Measurements from ENCODE around the gene TRMT2B.
"Not testable (repeated sequence)": the region's sequence is repeated elsewhere in the genome, so short reads cannot be mapped to it uniquely, and the experiment has no call there.

The TRMT2B gene

DNA sequence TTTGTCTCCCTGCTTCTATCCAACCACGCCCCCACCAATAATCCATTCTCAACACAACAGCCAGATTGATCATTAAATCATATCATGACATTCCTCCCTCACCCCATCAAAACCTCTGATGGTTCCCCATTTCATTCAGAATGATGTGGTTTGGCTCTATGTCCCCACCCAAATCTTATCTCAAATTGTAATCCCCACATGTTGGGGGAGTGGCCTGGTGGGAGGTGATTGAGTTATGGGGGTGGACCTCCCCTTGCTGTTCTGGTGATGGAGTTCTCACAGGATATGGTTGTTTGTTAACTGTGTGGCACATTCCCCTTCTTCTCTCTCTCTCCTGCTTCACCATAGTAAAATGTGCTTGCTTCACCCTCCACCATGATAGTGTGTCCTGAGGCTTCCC is 23.3 kb downstream of the TRMT2B start:
- no peak overlapping the region for H3K4ac ChIP-seq (ENCODE audit: low read depth, low read length)
- no peak overlapping the region for H2BK12ac ChIP-seq (ENCODE audit: low read length)
- no peaks in the 10 kb centered on the region for H3K27me3 ChIP-seq (ENCODE audit: insufficient read depth, low read length)
- no peak overlapping the region for H2AK5ac ChIP-seq (ENCODE audit: low read length)
- H4K12ac ChIP-seq (ENCODE audit: low read depth, low read length): no peak overlapping the region
- no peaks in the 10 kb centered on the region for H3K4me1 ChIP-seq (ENCODE audit: control insufficient read depth in 1 of 2, insufficient read depth in 2 of 2, low read length in 2 of 2)
- H2BK5ac ChIP-seq (ENCODE audit: low read depth, low read length, poor library complexity): no peak overlapping the region
- H3K79me2 ChIP-seq (ENCODE audit: control insufficient read depth, insufficient read depth, low read length, poor library complexity): no peaks in the 10 kb centered on the region
- H2AFZ ChIP-seq (ENCODE audit: insufficient read depth, low read length, poor library complexity): no peak overlapping the region
- H2BK120ac ChIP-seq (ENCODE audit: insufficient read depth, low read length, poor library complexity): no peak overlapping the region
- WGBS (ENCODE audit: extremely low coverage, insufficient coverage, insufficient read length): no CpG with 5 or more reads among the region's 1 CpG
- H3K79me1 ChIP-seq (ENCODE audit: low read length): no peaks in the 10 kb centered on the region
- no peak overlapping the region for H3K27ac ChIP-seq (ENCODE audit: low read depth, low read length)
- H3K9me3 ChIP-seq (ENCODE audit: insufficient read depth, low read depth, low read length): no peaks in the 10 kb centered on the region
- no peak overlapping the region for H4K91ac ChIP-seq (ENCODE audit: low read depth, low read length)
- H3K4me2 ChIP-seq (ENCODE audit: low read length): no peak overlapping the region
- no peak overlapping the region for H3K14ac ChIP-seq (ENCODE audit: low read length)
- H3K9ac ChIP-seq (ENCODE audit: low read length): no peak overlapping the region
- no peak overlapping the region for H3K4me3 ChIP-seq (ENCODE audit: low read depth, low read length)
- no peak overlapping the region for H3K23ac ChIP-seq (ENCODE audit: low read length)
- no peak for DNase-seq
- no peak overlapping the region for H4K8ac ChIP-seq (ENCODE audit: low read depth, low read length)
- no peak overlapping the region for H3K18ac ChIP-seq (ENCODE audit: low read length)
- peaks cover 1 to 3% of the 10 kb centered on the region in 2 experiments for H3K36me3 ChIP-seq (ENCODE audit: control insufficient read depth in 1 of 2, insufficient read depth in 2 of 2, low read length in 2 of 2)

DNA sequence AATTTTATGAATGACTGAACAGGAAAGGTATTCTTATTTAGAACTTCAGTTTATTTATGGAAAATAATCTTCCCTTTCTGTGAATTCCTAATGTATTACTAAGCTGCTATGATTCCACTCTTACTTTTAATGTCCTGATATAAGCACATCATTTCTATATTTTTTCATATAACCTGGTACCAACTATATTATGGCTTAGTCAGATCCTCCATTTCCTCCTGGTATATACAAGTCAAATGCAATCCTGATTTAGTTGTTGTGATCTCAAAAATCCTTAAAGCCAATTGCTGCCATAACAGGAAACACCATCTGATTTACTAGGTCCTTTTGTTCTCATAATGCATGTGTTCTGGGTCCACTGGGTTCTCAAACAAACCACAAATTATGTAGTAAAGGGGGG is 26.8 kb downstream of the TRMT2B start:
- Histone ChIP-seq H3K14ac (ENCODE audit: low read length) (no peak overlapping the region), H3K27me3 (ENCODE audit: insufficient read depth, low read length) (no peaks in the 10 kb centered on the region), H3K79me1 (ENCODE audit: low read length) (no peaks in the 10 kb centered on the region), H3K4ac (ENCODE audit: low read depth, low read length) (no peak overlapping the region), H4K12ac (ENCODE audit: low read depth, low read length) (no peak overlapping the region), H3K4me2 (ENCODE audit: low read length) (no peak overlapping the region), H2BK120ac (ENCODE audit: insufficient read depth, low read length, poor library complexity) (no peak overlapping the region), H3K4me1 (ENCODE audit: control insufficient read depth in 1 of 2, insufficient read depth in 2 of 2, low read length in 2 of 2) (no peaks in the 10 kb centered on the region), H4K91ac (ENCODE audit: low read depth, low read length) (no peak overlapping the region), H3K18ac (ENCODE audit: low read length) (no peak overlapping the region), H3K23ac (ENCODE audit: low read length) (no peak overlapping the region), H3K79me2 (ENCODE audit: control insufficient read depth, insufficient read depth, low read length, poor library complexity) (no peaks in the 10 kb centered on the region), H3K36me3 (ENCODE audit: control insufficient read depth in 1 of 2, insufficient read depth in 2 of 2, low read length in 2 of 2) (peaks cover 6 to 13% of the 10 kb centered on the region in 2 experiments), H3K4me3 (ENCODE audit: low read depth, low read length) (no peak overlapping the region), H3K9me3 (ENCODE audit: insufficient read depth, low read depth, low read length) (no peaks in the 10 kb centered on the region), H3K9ac (ENCODE audit: low read length) (no peak overlapping the region), H2AK5ac (ENCODE audit: low read length) (no peak overlapping the region), H2BK5ac (ENCODE audit: low read depth, low read length, poor library complexity) (no peak overlapping the region), H3K27ac (ENCODE audit: low read depth, low read length) (no peak overlapping the region), H2AFZ (ENCODE audit: insufficient read depth, low read length, poor library complexity) (no peak overlapping the region), H4K8ac (ENCODE audit: low read depth, low read length) (no peak overlapping the region), H2BK12ac (ENCODE audit: low read length) (no peak overlapping the region)
- no peak for DNase-seq

DNA sequence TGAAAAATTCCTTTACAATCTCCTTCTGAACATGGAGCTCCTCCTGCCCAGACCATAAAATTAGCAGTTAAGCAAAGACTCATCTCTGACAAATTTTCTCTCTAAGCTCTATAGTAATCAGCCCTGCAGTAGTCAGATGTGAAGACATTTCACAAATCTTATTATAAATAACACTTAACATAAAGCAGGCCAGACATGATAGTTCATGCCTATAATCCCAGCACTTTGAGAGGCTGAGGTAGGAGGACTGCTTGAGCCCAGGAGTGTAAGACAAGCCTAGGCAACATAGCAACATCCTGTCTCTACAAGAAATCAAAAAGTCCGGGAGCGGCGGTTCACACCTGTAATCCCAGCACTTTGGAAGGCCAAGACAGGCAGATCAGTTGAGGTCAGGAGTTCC is 29.9 kb downstream of the TRMT2B start:
- Histone ChIP-seq H3K14ac (ENCODE audit: low read length) (no peak overlapping the region), H3K4me3 (ENCODE audit: low read depth, low read length) (no peak overlapping the region), H2AFZ (ENCODE audit: insufficient read depth, low read length, poor library complexity) (no peak overlapping the region), H2BK5ac (ENCODE audit: low read depth, low read length, poor library complexity) (no peak overlapping the region), H3K9me3 (ENCODE audit: insufficient read depth, low read depth, low read length) (no peaks in the 10 kb centered on the region), H3K27ac (ENCODE audit: low read depth, low read length) (no peak overlapping the region), H3K36me3 (ENCODE audit: control insufficient read depth in 1 of 2, insufficient read depth in 2 of 2, low read length in 2 of 2) (peaks cover 10 to 16% of the 10 kb centered on the region in 2 experiments), H3K23ac (ENCODE audit: low read length) (no peak overlapping the region), H2BK12ac (ENCODE audit: low read length) (no peak overlapping the region), H2BK120ac (ENCODE audit: insufficient read depth, low read length, poor library complexity) (no peak overlapping the region), H3K9ac (ENCODE audit: low read length) (no peak overlapping the region), H3K27me3 (ENCODE audit: insufficient read depth, low read length) (no peaks in the 10 kb centered on the region), H3K79me1 (ENCODE audit: low read length) (no peaks in the 10 kb centered on the region), H3K4me1 (ENCODE audit: control insufficient read depth in 1 of 2, insufficient read depth in 2 of 2, low read length in 2 of 2) (no peaks in the 10 kb centered on the region), H3K18ac (ENCODE audit: low read length) (no peak overlapping the region), H3K4me2 (ENCODE audit: low read length) (no peak overlapping the region), H4K91ac (ENCODE audit: low read depth, low read length) (no peak overlapping the region), H2AK5ac (ENCODE audit: low read length) (no peak overlapping the region), H3K4ac (ENCODE audit: low read depth, low read length) (no peak overlapping the region), H4K12ac (ENCODE audit: low read depth, low read length) (no peak overlapping the region), H3K79me2 (ENCODE audit: control insufficient read depth, insufficient read depth, low read length, poor library complexity) (no peaks in the 10 kb centered on the region), H4K8ac (ENCODE audit: low read depth, low read length) (no peak overlapping the region)
- WGBS (ENCODE audit: extremely low coverage, insufficient coverage, insufficient read length): no CpG with 5 or more reads among the region's 3 CpGs
- no peak for DNase-seq

DNA sequence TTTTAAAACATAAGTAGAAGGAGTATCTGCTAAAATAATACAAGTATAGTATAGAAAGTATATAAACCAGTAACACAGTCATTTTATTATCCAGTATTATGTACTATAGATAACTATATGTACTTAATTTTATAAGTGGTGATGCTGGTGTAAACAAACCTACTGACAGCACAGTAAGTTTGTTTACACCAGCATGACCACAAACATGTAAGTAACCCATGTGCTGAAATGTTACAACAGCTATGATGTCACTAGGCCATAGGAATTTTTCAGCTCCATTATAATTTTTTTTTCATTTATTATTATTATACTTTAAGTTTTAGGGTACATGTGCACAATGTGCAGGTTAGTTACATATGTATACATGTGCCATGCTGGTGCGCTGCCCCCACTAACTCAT is 39.9 kb downstream of the TRMT2B start:
- not testable (repeated sequence) for H3K4me3 ChIP-seq (ENCODE audit: low read depth, low read length); H2BK12ac ChIP-seq (ENCODE audit: low read length); H3K4me1 ChIP-seq (ENCODE audit: control insufficient read depth in 1 of 2, insufficient read depth in 2 of 2, low read length in 2 of 2); H4K12ac ChIP-seq (ENCODE audit: low read depth, low read length); H3K18ac ChIP-seq (ENCODE audit: low read length); H3K36me3 ChIP-seq (ENCODE audit: control insufficient read depth in 1 of 2, insufficient read depth in 2 of 2, low read length in 2 of 2); H2BK120ac ChIP-seq (ENCODE audit: insufficient read depth, low read length, poor library complexity); H2BK5ac ChIP-seq (ENCODE audit: low read depth, low read length, poor library complexity); H3K79me2 ChIP-seq (ENCODE audit: control insufficient read depth, insufficient read depth, low read length, poor library complexity); H3K9me3 ChIP-seq (ENCODE audit: insufficient read depth, low read depth, low read length); H3K79me1 ChIP-seq (ENCODE audit: low read length); H3K27ac ChIP-seq (ENCODE audit: low read depth, low read length); H4K91ac ChIP-seq (ENCODE audit: low read depth, low read length); H3K4ac ChIP-seq (ENCODE audit: low read depth, low read length); H4K8ac ChIP-seq (ENCODE audit: low read depth, low read length); H2AK5ac ChIP-seq (ENCODE audit: low read length); H3K4me2 ChIP-seq (ENCODE audit: low read length); H3K9ac ChIP-seq (ENCODE audit: low read length); H3K27me3 ChIP-seq (ENCODE audit: insufficient read depth, low read length); H3K14ac ChIP-seq (ENCODE audit: low read length); H2AFZ ChIP-seq (ENCODE audit: insufficient read depth, low read length, poor library complexity); H3K23ac ChIP-seq (ENCODE audit: low read length)
- no CpG with 5 or more reads among the region's 1 CpG for WGBS (ENCODE audit: extremely low coverage, insufficient coverage, insufficient read length)
- DNase-seq: peak in 1 of 2 donors; percentile 5

DNA sequence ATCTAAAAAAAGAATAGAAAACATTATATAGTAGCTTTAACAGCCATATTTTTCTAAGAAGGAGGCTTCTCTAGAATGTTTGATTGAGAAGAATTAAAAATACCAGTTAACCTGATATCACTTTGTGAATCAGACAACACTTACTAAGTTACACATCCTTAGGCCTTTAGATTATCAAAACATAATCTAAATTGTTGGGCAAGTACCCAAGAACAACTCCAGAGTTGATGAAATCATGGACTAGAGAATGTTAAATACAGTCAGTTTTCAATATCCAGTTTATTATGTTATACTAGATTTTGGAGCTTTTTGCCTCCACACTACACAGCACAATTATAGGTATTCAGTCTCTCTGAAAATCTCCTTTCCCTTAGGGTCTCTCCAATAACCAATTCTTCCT is 42.8 kb downstream of the TRMT2B start:
- Histone ChIP-seq H3K4me3 (ENCODE audit: low read depth, low read length) (no peak overlapping the region), H3K9me3 (ENCODE audit: insufficient read depth, low read depth, low read length) (no peaks in the 10 kb centered on the region), H3K27ac (ENCODE audit: low read depth, low read length) (no peak overlapping the region), H3K4me1 (ENCODE audit: control insufficient read depth in 1 of 2, insufficient read depth in 2 of 2, low read length in 2 of 2) (no peaks in the 10 kb centered on the region), H3K4me2 (ENCODE audit: low read length) (no peak overlapping the region), H3K9ac (ENCODE audit: low read length) (no peak overlapping the region), H4K8ac (ENCODE audit: low read depth, low read length) (no peak overlapping the region), H3K14ac (ENCODE audit: low read length) (no peak overlapping the region), H2BK120ac (ENCODE audit: insufficient read depth, low read length, poor library complexity) (no peak overlapping the region), H2AFZ (ENCODE audit: insufficient read depth, low read length, poor library complexity) (no peak overlapping the region), H4K91ac (ENCODE audit: low read depth, low read length) (no peak overlapping the region), H3K23ac (ENCODE audit: low read length) (no peak overlapping the region), H3K79me2 (ENCODE audit: control insufficient read depth, insufficient read depth, low read length, poor library complexity) (no peaks in the 10 kb centered on the region), H2BK12ac (ENCODE audit: low read length) (no peak overlapping the region), H3K27me3 (ENCODE audit: insufficient read depth, low read length) (no peaks in the 10 kb centered on the region), H3K79me1 (ENCODE audit: low read length) (no peaks in the 10 kb centered on the region), H2AK5ac (ENCODE audit: low read length) (no peak overlapping the region), H4K12ac (ENCODE audit: low read depth, low read length) (no peak overlapping the region), H3K36me3 (ENCODE audit: control insufficient read depth in 1 of 2, insufficient read depth in 2 of 2, low read length in 2 of 2) (peaks cover 5 to 7% of the 10 kb centered on the region in 2 experiments), H2BK5ac (ENCODE audit: low read depth, low read length, poor library complexity) (no peak overlapping the region), H3K4ac (ENCODE audit: low read depth, low read length) (no peak overlapping the region), H3K18ac (ENCODE audit: low read length) (no peak overlapping the region)
- no peak for DNase-seq
